ENCODE data around the gene PRKAR1A.

Gene PRKAR1A

DNA sequence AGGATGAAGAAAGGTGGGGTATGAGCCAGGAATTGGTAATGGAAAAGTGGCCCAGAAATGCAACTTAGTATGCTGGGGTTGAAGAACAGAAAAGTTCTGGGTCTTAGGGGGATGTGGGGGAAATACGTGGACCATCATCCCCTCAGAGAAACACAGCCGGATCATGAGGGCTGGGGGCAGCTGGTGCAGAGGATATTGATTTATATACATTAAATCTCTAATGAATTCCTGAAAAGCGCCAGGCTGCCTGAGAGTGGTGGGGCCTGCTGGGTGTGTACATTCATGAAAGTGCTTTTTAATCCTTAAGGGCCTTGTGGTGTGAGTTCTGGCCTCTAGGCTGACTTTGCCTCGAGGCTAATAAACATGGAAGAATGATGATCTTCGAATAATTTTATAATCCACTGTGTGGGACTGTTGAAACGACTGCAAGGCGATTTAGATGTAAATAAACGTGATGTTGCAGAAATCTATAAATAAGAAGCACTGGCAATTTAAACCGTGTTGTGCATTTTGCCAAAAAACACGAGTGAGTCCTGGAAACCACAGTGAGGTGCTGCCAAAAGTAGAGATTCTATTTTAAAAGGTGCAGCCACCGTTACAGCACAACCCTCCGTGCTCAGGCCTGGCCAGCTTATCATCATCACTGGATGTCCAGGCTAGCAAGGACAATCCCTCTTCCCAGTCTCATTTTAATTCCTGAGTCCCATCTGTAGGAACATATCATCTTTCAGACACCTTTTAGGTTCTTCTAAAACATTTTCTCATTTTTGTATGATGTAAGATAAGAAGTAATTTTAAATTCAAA is 32.1 kb downstream of the PRKAR1A start:
- no peak for DNase-seq

DNA sequence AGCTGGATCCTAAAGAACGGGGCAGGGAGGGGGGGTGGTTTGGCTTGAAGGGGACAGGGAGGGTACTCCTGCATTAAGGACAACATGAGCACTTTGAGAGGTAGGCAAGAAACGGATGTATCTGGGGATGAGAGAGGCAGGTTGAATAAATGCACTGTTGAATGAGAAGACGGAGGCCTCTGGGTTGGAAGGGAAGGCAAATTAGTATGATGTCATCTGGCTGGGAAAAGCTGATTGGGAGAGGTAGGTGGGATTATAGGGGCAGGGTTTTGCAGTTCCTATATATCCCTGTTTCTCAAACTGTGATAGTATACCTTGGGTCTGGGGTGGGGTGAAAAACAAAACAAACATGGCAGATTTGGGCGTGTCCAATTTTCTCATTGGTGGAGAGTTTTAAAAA is 44.3 kb downstream of the PRKAR1A start:
- DNase-seq: no peak

DNA sequence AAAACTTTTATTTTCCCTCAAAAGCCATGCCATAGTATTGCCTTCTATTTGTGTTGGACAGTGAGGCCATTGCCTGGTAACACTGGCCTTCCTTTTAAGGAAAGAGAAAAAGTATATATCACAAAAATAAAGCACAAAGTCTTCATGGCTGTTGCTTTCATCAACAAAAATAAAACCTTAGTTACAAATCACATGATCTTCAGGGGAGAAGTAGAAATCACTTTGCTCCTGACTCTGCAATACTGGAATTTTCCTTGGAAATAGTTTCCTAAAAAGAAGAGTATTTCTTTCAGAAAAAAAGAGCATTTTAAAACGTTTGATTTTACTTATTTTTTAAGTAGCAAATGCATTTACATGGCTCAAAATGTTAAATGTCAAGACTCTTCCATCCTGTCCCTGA is 47.1 kb downstream of the PRKAR1A start:
- DNase-seq: no peak

DNA sequence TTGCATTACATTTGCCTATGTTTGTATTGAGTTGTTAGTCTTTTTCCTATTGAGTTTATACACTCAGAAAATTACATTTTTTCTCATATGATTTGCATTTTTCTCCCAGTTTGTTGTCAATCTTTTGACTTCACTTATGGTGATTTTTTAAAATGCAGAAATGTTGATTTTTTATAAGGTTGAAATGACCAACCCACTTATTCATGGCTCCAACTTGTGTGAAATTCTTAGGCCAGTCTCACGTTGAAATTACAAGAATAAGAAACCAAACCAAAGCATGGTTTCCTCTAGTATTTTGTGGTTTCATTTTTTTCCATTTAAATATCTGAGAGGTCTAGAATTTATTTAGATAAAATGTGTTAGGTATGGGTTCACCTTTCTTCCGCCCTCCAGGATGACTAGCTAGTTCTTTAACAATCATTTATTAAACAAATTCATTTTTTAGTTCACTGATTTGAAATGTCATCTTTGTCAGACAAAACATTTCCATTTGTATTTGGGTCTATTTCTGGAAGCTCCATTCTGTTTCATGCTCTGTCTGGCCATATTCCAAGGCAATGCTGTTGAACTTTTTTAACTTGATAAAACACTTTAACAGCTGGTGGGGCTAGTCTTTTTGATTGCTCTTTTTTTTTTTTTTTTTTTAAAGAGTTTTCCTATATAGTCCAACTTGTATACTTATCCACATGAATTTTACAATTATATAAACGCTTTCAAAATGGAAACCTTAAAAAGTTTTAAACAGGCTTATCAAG is 48.9 kb downstream of the PRKAR1A start:
- DNase-seq: no peak

DNA sequence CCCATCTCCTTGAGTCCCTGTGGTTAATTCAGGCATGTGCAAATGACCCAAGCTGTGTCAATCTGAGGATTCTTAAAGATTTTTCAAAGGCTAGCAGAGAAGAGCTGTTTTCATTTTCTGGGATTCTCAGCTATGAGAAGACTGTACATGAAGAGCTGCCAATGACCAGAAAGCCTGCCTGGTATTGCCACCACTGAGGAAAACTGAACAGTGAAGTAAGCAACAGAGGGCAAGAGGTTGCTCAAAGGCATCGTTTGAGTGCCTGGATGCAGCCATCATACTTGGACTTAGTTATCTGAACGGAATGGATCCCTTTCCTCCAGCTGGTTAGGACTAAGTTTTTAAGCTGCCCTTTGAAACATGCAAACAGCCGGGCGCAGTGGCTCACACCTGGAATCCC is 50.5 kb downstream of the PRKAR1A start:
- DNase-seq: no peak

DNA sequence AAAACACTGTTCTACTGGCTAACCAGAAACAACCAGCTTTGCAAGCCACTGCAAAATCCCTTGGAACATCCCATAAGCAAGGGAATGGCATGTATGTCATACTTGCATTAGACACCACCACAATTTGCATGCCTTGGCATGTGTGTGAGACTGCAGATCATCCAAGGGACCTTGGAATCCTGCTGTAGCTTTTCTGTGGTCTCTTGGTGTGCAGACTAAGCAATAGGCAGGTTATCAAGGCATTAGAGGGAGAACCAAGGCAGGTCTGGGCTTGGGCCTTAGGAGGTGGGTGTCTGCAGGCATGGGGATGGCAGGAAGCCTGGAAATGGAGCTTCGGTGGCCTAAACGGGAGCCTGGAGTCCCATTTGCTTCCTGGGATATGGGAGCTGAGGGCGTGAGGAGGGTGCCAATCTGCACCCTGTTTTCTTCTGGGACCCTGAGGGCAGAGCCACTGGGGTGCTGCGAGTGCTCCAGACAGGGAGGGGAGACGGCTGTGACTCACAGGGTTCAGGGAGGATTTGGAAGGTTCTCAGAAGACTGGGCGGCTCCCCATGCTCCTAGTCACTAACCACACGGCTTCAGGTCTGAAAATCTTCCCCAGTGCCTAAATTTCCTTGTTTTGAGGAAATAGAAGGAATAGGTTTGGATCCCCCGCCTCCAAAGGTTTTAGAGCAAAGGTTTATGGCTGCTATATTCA is 52.3 kb downstream of the PRKAR1A start:
- DNase-seq: no peak

DNA sequence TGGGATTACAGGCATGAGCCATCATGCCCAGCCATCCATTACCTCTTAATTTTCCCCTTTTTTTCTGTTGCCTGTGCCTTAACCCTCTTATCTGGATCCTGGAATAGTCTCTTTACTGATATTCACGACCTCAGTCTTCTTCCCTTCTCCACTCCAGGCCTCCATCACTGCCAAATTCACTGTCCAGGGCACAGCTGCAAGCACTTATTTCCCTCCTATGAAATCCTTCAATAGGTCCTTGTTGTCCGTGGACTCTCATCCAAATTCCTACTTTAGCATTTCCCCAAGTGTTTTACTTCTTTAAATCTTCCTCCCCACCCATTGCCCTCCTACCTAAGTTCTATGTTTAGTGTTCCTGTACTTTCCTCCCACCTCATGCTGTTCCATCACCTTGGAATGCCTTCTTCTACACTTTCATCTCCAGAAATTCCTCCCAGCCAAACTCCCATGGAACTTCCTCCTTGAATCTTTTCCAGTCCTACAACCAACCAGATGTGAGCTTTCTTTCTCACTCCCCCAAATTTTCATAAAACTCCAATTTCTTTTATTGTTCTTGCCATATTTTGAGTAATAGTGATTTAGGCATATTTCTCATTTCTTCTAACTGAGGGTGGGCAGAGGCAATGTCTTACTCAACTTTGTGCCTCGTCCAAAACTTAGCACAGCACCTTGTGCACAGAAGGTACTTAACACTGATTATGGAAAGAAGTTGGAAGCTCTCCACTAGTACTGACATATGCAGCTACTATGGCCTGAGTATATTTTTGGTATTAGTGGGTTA is 53.6 kb downstream of the PRKAR1A start:
- no peak for DNase-seq

DNA sequence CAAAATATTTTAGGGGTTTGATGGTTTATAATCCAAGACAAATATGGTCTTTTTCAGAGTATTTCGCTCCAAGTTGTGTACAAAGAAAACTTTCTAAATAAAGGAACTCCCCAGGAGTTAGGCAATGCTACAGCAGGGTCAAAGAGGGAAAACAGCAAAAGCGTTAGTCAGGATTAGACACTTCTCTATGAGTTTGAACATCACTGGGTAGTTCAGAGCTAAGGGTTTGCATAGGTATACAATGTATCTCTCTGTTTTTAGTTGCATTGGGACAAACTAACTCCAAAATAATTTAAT is 54.2 kb downstream of the PRKAR1A start:
- DNase-seq: no peak

DNA sequence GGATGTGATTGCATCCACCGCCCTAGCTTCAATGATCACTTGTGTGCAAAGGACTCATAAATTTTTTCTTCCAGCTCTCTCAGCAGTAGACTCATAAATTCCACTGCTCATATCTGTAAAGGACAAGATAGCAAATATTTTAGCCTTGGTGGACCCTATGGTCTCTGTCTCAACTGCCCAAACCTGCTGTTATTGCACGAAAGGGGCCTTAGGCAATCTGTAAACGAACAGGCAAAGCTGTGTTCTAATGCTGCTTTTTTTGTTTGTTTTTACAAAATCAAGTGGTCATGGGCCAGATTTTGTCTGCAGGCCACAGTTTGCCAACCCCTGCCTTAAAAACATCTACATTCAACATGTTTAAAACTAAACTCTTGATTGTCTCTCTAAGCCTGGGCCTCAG is 54.8 kb downstream of the PRKAR1A start:
- DNase-seq: no peak

DNA sequence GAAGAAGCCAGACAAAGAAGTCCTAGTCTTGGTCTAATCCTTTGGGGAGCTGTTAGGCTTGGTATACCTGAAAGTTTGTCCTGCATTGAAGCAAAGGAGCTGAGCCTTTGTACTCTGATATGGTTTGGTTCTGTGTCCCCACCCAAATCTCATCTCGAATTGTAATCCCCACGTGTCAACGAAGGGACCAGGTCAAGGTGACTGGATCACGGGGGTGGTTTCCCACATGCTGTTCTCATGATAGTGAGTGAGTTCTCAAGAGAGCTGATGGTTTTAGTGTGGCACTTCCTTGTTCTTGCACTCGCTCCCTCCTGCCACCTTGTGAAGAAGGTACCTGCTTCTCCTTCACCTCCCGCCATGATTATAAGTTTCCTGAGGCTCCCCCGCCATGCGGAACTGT is 55.4 kb downstream of the PRKAR1A start:
- no peak for DNase-seq

DNA sequence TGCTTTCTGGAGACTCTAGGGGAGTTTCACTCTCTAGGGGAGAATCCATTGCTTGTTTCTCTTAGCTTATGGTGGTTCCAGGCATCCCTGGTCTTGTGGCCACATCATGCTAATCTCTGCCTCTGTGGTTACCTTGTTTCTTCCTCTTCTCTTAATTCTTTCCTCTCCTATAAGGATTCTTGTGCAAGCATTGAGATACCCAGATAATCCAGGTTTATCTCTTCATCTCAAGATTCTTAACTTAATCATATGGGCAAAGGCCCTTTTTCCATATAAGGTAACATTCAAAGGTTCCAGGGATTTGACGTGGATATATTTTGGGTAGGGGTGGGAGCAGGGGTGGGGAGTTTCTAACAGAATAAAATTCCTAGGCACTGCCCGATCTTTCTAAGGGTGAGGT is 56.4 kb downstream of the PRKAR1A start:
- no peak for DNase-seq

DNA sequence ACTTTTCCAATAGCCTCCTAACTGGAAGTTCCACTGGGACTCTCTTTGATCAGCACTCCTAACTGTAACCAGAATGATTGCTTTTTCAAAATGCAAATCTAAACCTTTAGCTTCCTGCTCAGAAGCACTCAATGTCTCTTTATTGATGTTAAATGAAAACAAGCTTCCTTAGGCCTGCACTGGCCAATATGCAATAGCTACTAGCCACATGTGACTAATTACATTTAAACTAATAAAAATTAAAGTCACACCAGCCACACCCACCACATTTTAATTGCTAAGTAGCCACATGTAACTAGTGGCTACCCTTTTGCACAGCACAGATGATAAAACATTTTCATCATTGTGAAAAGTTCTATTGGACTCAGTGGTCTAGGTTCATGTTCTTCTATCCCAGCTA is 57.1 kb downstream of the PRKAR1A start:
- DNase-seq: no peak

DNA sequence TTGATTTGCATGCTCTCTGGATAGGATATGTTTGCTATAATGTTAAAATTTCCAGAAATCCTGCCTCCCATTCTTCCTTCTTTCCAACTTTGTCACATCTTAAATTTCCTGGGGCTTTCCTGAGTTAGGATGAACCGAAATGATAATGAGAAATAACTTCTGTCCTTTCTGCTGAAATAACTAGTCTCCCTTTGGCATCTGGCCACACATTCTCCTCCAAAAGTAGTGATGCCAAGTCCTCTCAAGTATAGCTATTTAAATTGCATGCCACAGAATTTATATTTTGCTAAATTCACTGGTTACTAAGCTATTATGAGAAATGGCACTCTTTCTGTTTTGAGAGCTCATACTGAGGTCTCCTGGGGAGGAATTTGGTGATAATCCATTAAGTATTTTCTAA is 58.3 kb downstream of the PRKAR1A start:
- no peak for DNase-seq

DNA sequence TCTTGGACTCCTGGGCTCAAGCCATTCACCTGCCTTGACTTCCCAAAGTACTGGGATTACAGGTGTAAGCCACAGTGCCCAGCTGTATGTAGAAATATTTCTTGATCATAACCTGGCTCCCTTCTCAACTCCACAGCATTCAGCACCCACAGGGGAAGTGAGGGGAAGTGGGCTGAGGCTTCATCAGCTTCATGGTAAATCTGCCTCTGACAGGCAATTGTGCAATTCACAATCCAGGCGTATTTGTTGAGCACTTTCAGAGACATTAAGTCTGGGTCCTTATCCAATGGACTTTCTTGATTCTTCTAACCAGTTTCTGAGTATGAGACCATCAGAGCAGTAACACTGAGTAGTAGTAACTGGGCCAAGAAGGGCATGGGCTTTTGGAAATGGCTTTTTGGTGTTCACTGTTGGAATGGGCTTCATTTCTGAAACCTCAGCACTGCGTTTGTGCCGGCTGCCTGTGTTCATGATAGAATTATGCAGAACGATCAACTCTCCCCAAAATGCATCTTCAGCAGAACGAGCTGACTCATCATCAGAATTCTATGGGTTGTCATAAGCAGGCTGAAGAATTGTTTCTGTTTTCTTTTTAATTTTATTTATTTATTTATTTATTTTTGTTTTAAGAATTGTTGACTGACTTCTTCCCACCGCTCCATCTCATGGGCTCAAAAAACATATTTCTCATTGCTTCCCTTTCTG is 60.1 kb downstream of the PRKAR1A start:
- DNase-seq: no peak

DNA sequence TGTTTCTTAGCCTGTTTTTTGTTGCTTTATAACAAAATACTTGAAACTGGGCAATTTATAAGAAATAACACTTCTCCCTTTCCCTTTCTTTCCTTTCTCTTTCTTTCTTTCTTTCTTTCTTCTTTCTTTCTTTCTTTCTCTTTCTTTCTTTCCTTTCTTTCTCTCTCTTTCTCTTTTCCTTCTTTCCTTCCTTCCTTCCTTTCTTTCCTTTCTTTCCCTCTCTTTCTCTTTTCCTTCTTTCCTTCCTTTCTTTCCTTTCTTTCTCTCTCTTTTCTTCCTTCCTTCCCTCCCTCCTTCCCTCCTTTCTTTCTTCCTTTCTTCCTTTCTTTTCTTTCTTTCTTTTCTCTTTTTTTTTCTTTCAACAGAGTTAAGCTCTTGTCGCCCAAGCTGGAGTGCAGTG is 61.1 kb downstream of the PRKAR1A start:
- no peak for DNase-seq

DNA sequence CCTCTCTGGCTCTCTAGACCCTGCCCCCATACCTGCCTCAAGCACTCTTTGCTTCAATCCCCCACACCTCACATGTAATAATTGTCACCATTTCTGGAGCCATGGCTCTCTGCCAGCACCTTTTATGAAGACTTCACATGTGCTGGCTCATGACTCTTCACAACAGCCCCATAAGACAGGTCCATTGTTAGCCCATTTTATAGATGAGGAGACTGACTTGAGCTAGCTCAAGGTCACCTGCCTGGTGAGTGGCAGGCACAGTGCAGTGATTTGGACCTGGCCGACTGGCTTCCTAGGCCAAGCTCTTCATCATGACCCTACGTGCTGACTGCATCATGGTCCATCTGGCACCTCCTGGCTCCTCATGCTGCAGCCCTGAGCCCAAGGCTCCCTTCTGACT is 63.9 kb downstream of the PRKAR1A start:
- DNase-seq: no peak

DNA sequence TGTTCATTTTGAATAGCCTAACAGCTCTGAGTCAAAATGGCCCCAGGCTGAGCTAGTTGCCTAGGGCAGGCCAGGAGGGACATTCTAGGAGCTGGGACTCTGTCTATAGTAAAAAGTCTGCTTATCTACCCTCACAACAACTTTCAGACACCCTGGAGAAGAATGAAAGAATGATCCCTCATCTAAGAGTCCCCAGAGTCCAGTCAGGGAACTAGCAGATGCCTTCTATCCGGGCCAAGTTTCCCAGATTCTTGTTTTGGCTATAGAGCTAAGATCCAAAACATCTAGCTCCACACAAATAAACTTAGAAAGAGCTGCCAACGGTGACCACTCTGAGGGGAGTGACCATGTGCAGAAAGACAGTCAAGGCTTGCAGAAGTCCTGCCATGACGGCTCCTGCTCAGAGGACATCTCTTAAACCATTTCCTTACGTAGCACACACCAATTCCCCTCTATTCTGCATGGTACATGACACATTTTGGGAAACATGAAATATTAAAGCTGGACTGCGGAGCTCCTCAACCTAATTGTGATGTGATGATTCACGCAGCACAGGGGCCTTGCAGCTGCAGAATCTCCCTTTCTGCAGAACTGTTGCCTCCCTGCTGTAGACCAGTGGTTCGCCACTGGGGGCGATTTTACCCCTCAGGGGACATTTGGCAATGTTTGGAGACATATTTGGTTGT is 64.7 kb downstream of the PRKAR1A start:
- no peak for DNase-seq

DNA sequence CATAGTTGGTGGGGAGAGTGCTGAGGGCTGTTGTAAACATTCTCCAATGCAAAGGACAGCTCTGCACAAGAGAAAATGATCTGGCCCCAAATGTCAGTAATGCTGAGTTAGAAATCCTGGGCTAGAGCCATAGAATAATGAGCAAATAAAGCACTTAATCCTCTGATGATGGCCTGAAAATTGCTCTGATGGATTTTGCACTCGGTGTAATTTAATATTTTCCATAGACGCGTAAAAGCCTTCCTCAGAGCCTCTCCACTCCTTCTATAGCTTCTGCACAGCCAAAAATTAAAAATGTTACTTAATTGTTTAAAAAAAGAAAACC is 65.2 kb downstream of the PRKAR1A start:
- DNase-seq: no peak

DNA sequence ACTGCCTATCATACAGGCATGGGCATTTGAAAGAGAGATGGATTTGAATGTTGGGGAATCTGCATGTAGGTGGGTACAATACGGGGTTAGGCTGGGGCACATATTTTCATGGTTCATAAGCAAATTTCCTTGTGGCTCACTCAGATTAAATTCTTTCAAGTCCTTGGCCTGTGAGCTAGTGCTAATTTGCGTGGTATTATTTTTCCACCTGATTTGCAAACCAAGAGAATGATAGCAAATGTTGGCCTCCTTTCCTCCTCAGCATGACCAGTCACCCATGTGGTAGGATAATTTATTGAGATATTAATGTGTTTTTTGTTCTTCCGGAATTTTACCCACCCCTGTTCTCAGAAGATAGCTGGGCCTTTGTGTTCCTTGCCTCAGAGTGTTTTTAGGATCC is 66.0 kb downstream of the PRKAR1A start:
- DNase-seq: no peak

DNA sequence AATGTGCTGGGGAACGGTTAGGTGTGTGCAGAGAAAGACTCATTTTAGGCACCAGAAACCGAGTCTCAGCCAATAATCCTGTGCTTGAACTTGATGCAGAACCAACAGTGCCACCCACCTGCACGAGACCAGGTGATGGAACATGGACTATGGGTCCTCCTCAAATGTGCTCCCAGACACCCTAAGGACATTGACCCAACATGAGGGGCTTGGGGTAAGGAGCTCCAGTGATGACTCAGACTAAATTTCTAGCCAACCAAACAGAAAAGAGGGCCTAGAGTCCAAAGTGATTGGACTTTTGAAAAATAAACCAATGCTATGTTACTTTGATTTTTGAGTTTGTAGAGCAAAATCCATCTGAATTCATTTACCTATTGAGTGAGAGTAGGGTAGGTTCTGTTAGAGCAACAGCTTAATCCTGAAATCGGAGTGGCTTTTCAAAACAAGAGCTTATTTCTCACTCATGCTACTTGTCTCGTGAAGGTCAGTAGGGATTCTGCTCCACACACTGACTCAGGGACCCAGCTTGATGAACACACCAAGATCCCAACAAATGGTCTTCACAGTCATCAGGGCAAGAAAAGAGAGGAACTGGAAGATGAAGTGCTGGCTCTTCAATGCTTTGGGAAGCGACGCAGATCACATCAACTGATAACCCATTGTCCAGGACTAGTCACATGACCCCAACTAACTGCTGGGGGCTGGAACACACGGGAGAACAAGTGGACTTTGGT is 67.1 kb downstream of the PRKAR1A start:
- DNase-seq: no peak

DNA sequence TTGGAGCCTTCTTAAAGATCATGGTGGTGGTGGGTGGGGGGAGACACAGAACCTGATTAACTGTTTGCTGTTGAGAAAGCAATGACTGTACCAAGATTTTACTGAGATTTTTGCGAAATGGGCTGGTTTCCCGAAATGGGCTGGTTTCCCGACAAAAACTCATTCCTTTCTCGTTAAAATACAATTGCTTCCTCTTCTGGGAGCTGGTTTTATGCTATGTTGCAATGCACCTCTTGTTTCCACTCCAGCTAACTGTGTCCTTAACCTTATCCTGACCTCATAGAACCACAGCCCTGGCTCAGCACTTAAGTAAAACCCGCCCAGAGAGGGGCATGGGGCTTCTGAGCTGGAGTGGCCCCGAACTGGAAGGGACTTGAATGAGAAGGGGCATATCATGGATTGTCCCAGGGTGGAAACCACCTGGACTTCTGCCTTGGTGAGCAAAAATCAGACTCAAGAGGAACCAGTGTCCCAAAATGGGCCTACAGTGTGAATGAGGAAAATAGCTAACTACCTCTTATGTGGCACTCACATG is 68.1 kb downstream of the PRKAR1A start:
- DNase-seq: no peak

All from activated CD8-positive, alpha-beta memory T cell treated with anti-CD3 and anti-CD28 coated beads for 24 hours (primary cell).